GM18499 (cell line): ENCODE measurements around the gene CHL1.
"Not testable (repeated sequence)": the region's sequence is repeated elsewhere in the genome, so short reads cannot be mapped to it uniquely, and the experiment has no call there.

Experiments used
- ATAC-seq: cut with Tn5 transposase; IDR thresholded peaks from one replicate; pipeline ENCODE4 v1.9.1; 2021; ENCODE audit warnings: moderate number of reproducible peaks; ENCODE audit not compliant: insufficient read depth, unreplicated experiment

CHL1 gene

GRCh38 chr3:324423-324822, 127.9 kb downstream of the CHL1 start:
- no peak for ATAC-seq

DNA sequence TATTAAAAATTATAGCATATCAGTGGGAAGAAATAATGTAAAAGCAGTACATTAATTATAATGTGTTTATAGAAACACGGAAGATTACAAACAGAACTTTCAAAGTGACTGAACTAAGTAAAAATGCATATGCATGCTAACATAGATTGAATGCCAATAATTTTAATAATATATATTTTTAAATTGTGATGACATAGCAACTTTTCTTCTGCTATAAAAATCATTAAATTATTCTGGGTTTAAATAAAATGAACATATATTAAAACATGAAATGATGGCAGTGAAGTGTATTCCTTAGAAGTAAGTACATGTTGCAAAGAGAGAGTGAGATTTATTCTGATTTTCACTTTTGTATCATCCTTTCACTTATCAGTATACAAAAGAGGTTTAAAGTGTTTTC, 128.9 kb downstream of the CHL1 start:
- no peak for ATAC-seq

- ATAC-seq = no peak
Observed at GRCh38 chr3:330494-331115, 134.0 kb downstream of the CHL1 start.

GRCh38 chr3:331881-332280, 135.3 kb downstream of the CHL1 start:
- no peak for ATAC-seq

- no peak for ATAC-seq
Observed at GRCh38 chr3:332701-333100, 136.1 kb downstream of the CHL1 start.

- no peak for ATAC-seq
Observed at GRCh38 chr3:335240-335639, 138.7 kb downstream of the CHL1 start.

DNA sequence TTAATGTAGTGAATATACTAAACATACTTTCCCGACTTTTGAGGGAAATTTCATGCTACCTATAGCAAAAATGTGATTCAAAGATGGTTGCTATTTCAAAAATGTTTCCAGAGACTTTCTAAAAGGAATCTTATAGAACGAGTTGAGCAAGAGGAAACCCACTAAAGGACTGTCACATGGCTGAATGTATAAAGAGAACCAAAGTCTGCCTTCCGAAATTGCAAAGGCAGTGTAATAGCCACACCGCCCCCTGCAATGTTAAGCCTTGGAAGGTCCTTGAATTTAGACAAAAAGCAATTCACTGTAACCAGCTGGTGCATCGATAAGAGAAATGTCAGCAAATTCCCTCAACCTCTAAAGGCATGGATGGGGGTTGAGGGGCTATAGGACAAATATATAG, 142.8 kb downstream of the CHL1 start:
- ATAC-seq = no peak

DNA sequence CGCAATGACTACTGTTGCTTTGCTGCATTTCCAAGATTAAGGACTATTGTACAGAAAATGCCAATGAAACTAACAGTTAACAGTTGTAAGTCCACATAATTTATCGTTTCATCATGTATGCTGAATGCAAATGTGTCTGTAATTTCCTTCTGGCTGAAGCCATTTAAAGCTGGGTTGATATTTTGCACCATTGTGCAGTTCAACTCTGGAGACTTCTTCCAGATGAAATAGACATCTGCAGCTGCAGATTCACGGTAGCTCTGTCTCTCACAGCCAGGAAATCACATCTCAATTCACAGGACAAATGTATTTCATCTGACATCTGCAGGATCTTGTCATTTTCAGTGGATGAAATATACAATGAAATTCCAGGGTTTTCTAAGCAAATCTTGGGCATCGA, 145.4 kb downstream of the CHL1 start:
- ATAC-seq = no peak

DNA sequence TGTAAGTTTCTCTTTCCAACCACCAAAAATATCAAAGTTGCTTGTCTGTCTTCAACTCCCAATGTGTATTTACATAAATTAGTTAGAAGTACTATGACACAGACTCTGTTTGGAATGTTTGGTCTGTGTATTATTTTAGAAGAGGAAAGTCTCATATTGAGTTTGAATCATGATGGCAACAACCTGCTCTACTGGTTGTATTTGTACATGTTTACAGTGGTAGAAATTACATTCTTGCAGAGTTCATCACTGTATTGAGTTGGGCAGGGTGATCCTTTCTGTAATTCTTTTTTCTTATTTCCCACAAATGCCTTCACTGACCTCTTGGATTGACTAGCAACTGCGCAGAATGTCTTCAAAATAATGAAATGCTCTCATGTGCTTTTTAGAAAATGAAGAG, 149.6 kb downstream of the CHL1 start:
- ATAC-seq = no peak

- no peak for ATAC-seq
Observed at GRCh38 chr3:347581-347980, 151.0 kb downstream of the CHL1 start.

GRCh38 chr3:350871-351371, 154.4 kb downstream of the CHL1 start:
- ATAC-seq = no peak

GRCh38 chr3:352599-352998, 156.0 kb downstream of the CHL1 start:
- no peak for ATAC-seq

DNA sequence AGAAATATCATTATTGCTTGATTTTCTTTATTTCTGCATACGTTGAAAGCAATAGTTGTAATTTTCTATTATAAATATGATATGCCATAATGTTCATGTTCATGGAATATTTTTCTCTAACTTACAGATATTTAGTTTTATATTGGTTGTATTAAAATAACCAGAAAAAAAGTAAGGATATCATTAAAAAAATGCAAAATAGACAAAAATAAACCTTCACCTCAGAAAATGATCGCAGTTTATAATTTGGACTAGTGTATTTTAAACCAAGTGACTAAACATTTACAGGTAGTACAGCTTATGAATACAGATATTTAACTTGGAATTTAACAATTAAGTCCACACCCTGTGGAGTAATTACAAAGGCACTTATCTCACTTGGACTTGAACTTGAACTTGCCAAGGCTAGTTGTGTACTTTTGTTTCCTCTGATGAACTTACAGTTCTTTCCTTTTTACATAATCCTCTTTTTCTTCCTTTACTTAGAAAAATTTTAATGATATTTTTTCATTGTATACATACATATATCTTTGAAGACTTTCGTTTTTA, 156.7 kb downstream of the CHL1 start:
- no peak for ATAC-seq

DNA sequence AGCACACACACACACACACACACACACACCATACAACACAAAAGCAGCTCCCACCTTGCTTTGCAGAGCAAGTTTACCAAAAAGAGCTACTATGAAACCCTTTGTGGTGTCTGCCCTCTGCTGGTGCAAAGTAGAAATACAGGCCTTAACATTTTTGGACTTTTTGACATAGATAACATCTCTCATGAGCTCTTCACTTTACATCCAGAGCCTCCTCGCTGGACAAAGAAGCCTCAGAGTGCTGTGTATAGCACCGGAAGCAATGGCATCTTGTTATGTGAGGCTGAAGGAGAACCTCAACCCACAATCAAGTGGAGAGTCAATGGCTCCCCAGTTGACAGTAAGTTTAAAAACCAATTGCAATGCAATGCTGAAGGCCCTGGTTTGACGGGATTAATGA, 157.9 kb downstream of the CHL1 start:
- peak; percentile 66 for ATAC-seq

DNA sequence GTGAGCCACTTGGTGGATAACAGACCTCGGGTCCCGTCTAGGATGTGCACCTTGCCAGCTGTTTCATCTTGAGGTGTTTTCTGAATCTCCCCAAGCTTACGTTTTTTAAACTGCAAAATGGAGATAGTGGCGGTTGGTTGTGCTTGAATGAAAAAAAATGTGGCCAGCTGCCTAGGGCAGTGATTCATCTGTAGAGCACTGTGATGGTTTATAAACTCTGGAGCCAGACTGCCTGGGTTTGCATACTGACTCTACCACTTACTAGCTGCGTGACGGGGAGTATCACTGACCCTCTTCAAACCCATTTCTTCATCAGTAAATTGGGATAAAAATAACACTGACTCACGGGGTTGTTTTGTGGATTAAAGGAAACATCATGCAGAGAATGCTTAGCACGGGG, 159.1 kb downstream of the CHL1 start:
- no peak for ATAC-seq

- ATAC-seq = no peak
Observed at GRCh38 chr3:356952-357351, 160.4 kb downstream of the CHL1 start.

DNA sequence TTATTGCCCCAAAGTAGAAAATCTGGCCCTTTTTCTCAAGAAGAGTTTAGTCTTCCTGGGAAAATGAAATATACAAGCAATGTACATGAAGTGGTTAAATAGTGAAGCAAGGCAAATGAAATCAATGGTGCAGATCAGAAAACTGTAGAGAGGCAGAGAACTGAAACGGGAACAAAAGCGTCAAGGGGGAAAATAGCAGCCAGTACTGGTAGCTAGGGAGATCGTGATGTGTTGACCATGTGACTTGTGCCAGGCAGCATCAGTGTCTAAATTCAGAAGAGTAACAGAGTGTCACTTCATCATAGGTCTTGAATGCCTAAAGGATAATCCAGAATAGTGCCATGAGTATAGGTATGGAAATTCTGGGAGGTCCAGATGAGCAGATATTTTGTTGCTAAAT, 163.1 kb downstream of the CHL1 start:
- ATAC-seq = peak; percentile 62

- ATAC-seq = no peak
Observed at GRCh38 chr3:362681-363338, 166.2 kb downstream of the CHL1 start.

DNA sequence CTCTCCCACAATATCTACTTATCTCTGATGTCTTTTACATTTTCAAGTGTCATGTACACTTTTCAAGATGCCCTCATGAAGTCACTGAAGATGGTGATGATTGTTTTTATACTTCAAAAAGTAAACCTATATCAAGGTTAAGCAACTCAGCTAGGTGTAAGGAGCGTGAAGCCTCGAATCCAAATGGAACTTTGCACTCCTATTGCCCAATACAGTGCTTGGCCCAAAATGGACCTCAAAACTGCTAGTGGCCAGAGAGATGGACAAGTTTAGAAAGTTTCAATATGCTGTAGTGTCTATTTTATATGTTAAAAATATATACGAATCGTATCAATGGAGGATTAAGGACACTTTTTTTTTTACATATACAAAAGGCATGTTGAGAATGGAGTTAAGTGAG, 167.7 kb downstream of the CHL1 start:
- no peak for ATAC-seq

DNA sequence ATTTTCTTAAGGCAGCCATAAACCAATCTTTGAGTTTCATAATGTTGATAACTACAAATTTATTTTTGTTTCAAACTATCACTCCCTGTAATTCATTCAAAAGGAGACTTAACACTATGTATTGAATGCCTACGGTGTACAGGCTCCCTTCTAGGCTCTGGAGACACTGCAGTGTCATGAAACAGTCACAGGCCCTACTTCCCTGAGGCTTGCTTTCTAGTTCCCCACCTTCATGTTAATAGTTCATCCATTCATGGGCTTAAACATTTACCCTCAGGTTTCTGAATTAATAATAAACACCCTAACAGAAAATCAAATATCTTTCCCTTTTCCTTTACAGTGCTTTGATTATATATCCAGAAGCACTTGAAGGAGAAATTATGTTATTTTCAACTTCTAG, 168.7 kb downstream of the CHL1 start:
- peak; percentile 50 for ATAC-seq

DNA sequence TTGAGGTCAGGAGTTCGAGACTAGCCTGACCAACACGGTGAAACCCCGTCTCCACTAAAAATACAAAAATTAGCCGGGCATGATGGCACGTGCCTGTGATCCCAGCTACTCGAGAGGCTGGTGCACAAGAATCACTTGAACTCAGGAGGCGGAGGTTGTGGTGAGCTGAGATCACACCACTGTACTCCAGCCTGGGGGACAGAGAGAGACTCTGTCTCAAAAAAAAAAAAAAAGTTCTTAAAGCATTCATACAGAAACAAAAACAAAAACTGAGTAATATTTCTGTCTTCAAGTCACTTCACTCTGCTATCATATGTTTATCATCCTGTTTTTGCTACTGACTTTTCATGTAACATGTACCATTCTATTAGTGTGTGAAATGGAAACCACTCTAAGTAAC, 169.7 kb downstream of the CHL1 start:
- not testable (repeated sequence) for ATAC-seq
